WTC11 (cell line): ENCODE results near the gene WIPF3. TPM values are rescaled to one million over a fixed set of nuclear protein-coding genes. Genes with fewer than 3 reads are reported as not detected.
A peak's percentile ranks its signal among the peaks of the same experiment; 100 is the strongest.

ENCODE experiments used
- ATAC-seq: fragments of 200-7000 bp; cut with Tn5 transposase; 2 replicates; pipeline ENCODE4 v1.10.0; 2021; ENCODE audit warnings: mild to moderate bottlenecking, moderate library complexity
- Bru-seq: library from RNA; stranded (reverse); fragments of 400-500 nt; gene quantifications from one replicate; lab custom pipeline; 2021; lab: Mats Ljungman, UMichigan
- CTCF ChIA-PET: fragments of 300-600 bp; sonication (Branson Sonifier 250); formaldehyde crosslinking; loops from one replicate; lab custom pipeline; 2021; ENCODE audit warnings: antibody characterized with exemption; lab: Charles Lee
- POLR2A ChIA-PET: fragments of 350-600 bp; sonication (Branson Sonifier 250); formaldehyde crosslinking; loops from one replicate; lab custom pipeline; 2021; ENCODE audit warnings: antibody characterized with exemption; lab: Charles Lee
- DNase-seq: peaks from one replicate; pipeline ENCODE4 v3.0.0; 2021; ENCODE audit warnings: low spot score
- H3K27ac Mint-ChIP-seq: 2 replicates; pipeline ENCODE4 v1.8.0; 2021; ENCODE audit warnings: mixed read lengths
- H3K27me3 Mint-ChIP-seq: 2 replicates; pipeline ENCODE4 v1.8.0; 2021; ENCODE audit warnings: low read depth, mild to moderate bottlenecking, moderate library complexity, mixed read lengths
- H3K36me3 Mint-ChIP-seq: 2 replicates; pipeline ENCODE4 v1.8.0; 2021; ENCODE audit warnings: mixed read lengths
- H3K4me1 Mint-ChIP-seq: 2 replicates; pipeline ENCODE4 v1.8.0; 2022; ENCODE audit warnings: mixed read lengths
- H3K4me3 Mint-ChIP-seq: 2 replicates; pipeline ENCODE4 v1.8.0; 2021; ENCODE audit warnings: mild to moderate bottlenecking, moderate library complexity, mixed read lengths
- H3K9me3 Mint-ChIP-seq: 2 replicates; pipeline ENCODE4 v1.8.0; 2021; ENCODE audit warnings: mixed read lengths
- AFF4 ChIP-seq: sonication (generic); formaldehyde crosslinking; IDR thresholded peaks from 2 replicates; pipeline ENCODE4 v1.8.1; 2023; ENCODE audit warnings: mild to moderate bottlenecking, missing genetic modification reagents, borderline replicate concordance
- ATF2 ChIP-seq: sonication (generic); formaldehyde crosslinking; IDR thresholded peaks from 2 replicates; pipeline ENCODE4 v1.8.1; 2022; ENCODE audit warnings: low read depth, missing genetic modification reagents, borderline replicate concordance
- CBFB ChIP-seq: sonication (generic); formaldehyde crosslinking; IDR thresholded peaks from 2 replicates; pipeline ENCODE4 v1.8.1; 2022; ENCODE audit warnings: mild to moderate bottlenecking, low read depth, missing genetic modification reagents
- CREM ChIP-seq: sonication (generic); formaldehyde crosslinking; IDR thresholded peaks from 2 replicates; pipeline ENCODE4 v1.8.1; 2022; ENCODE audit warnings: mild to moderate bottlenecking, missing genetic modification reagents, moderate library complexity
- E2F5 ChIP-seq: sonication (generic); formaldehyde crosslinking; IDR thresholded peaks from 2 replicates; pipeline ENCODE4 v1.8.1; 2022; ENCODE audit warnings: mild to moderate bottlenecking, moderate library complexity, missing genetic modification reagents
- ELF4 ChIP-seq: sonication (generic); formaldehyde crosslinking; IDR thresholded peaks from 2 replicates; pipeline ENCODE4 v1.8.1; 2022; ENCODE audit warnings: low read depth, mild to moderate bottlenecking, moderate library complexity, missing genetic modification reagents
- FOXP4 ChIP-seq: sonication (generic); formaldehyde crosslinking; IDR thresholded peaks from 2 replicates; pipeline ENCODE4 v1.8.0; 2022; ENCODE audit warnings: mild to moderate bottlenecking, missing genetic modification reagents
- KAT7 ChIP-seq: sonication (generic); formaldehyde crosslinking; IDR thresholded peaks from 2 replicates; pipeline ENCODE4 v1.8.1; 2023; ENCODE audit warnings: missing genetic modification reagents, mild to moderate bottlenecking, borderline replicate concordance
- NFYB ChIP-seq: sonication (generic); formaldehyde crosslinking; conservative IDR thresholded peaks from 2 replicates; pipeline ENCODE4 v1.8.0; 2022; ENCODE audit warnings: low read depth, missing genetic modification reagents
- PRDM15 ChIP-seq: sonication (generic); formaldehyde crosslinking; IDR thresholded peaks from 2 replicates; pipeline ENCODE4 v1.8.0; 2022; ENCODE audit warnings: missing genetic modification reagents
- PREB ChIP-seq: sonication (generic); formaldehyde crosslinking; IDR thresholded peaks from 2 replicates; pipeline ENCODE4 v1.8.1; 2022; ENCODE audit warnings: mild to moderate bottlenecking, missing genetic modification reagents, moderate library complexity, borderline replicate concordance
- TEAD1 ChIP-seq: sonication (generic); formaldehyde crosslinking; IDR thresholded peaks from 2 replicates; pipeline ENCODE4 v1.8.0; 2022; ENCODE audit warnings: mild to moderate bottlenecking, missing genetic modification reagents
- ZNF423 ChIP-seq: fragments of 250-450 bp; sonication (Bioruptor Pico); IDR thresholded peaks from 2 replicates; pipeline ENCODE4 v2.1.2; 2022; ENCODE audit warnings: mild to moderate bottlenecking, moderate library complexity
- ZNF425 ChIP-seq: fragments of 250-450 bp; sonication (Bioruptor Pico); conservative IDR thresholded peaks from 2 replicates; pipeline ENCODE4 v1.9.0; 2021; ENCODE audit warnings: mild to moderate bottlenecking
- ZNF671 ChIP-seq: fragments of 250-450 bp; sonication (Bioruptor Pico); IDR thresholded peaks from 2 replicates; pipeline ENCODE4 v1.8.0; 2021; ENCODE audit warnings: mild to moderate bottlenecking
- long read RNA-seq, 3 experiments: library from RNA in 1 of 3; library from capped mRNA in 1 of 3; library from polyadenylated mRNA in 1 of 3; unstranded in 2 of 3; stranded (forward) in 1 of 3; transcript quantifications; one replicate each; pipeline ENCODE4 v2.0.0, GENCODE V29; 2021
- total RNA-seq: library from RNA; stranded (reverse); gene quantifications from 3 replicates; pipeline ENCODE4 v1.2.3, GENCODE V29; 2021

WIPF3 gene
- 9.9 to 11.4 TPM (median 10.5 TPM) in 3 replicates for total RNA-seq
- percentile 54 among the genes with signal in this experiment for Bru-seq, nascent RNA
- long read RNA-seq, experiment 1, partial matches to known transcripts, result 10 of 15 reads
- long read RNA-seq, experiment 1, other reads (novel, unspliced or antisense), result 5 of 15 reads
- long read RNA-seq, experiment 2, full-length matches to known transcripts, result 1 of 13 reads
- long read RNA-seq, experiment 2, partial matches to known transcripts, result 1 of 13 reads
- long read RNA-seq, experiment 2, other reads (novel, unspliced or antisense), result 11 of 13 reads
- long read RNA-seq, experiment 3, partial matches to known transcripts, result 3 of 3 reads
- long read RNA-seq, experiment 3, other reads (novel, unspliced or antisense), result 0 of 3 reads

- H3K27me3 Mint-ChIP-seq, result peaks cover 46% of the 10 kb centered on the region
- peak; percentile 70 for DNase-seq
- peak; percentile 74 for ATAC-seq
- ChIA-PET POLR2A (interaction anchor here (1.0 kb wide), 1 partner anchor 12 kb away, joined by 3 read pairs; no protein-coding TSS in a partner anchor), CTCF (interaction anchor here (0.5 to 3.2 kb wide), 13 partner anchors 12 to 936 kb away, joined by 3 to 14 read pairs (median 4); no protein-coding TSS in a partner anchor)
- H3K4me3 Mint-ChIP-seq, result peak within 1 kb of the TSS; percentile 74
- H3K36me3 Mint-ChIP-seq, result no peaks in the 10 kb centered on the region
- no peak within 1 kb of the TSS for H3K27ac Mint-ChIP-seq
- no peaks in the 10 kb centered on the region for H3K9me3 Mint-ChIP-seq
- peaks cover 20% of the 10 kb centered on the region for H3K4me1 Mint-ChIP-seq
- TF ChIP-seq ELF4 (CRISPR knock-in tag), result no peak
- no peak for TF ChIP-seq ATF2 (CRISPR knock-in tag)
- peak; percentile 26; the same call in 1 of the 2 replicates for TF ChIP-seq PRDM15 (CRISPR knock-in tag)
- no peak for TF ChIP-seq NFYB (CRISPR knock-in tag)
- TF ChIP-seq FOXP4 (CRISPR knock-in tag), result 0 out of 2 replicates have a peak, but pooled peaks have one; percentile 24
- no peak for TF ChIP-seq ZNF671
- peak; percentile 63; the same call in 1 of the 2 replicates for TF ChIP-seq KAT7
- TF ChIP-seq ZNF423 (CRISPR knock-in tag), result no peak
- no peak for TF ChIP-seq CBFB
- no peak for TF ChIP-seq TEAD1 (CRISPR knock-in tag)
- TF ChIP-seq PREB, result no peak
- TF ChIP-seq CREM, result no peak
- no peak for TF ChIP-seq ZNF425 (CRISPR knock-in tag)
- no peak for TF ChIP-seq E2F5
- TF ChIP-seq AFF4 (CRISPR knock-in tag), result no peak
Observed at GRCh38 chr7:29806208-29806994, at the start of gene WIPF3. Gene WIPF3 (plus strand): TSS chr7:29806508. CDS start chr7:29834725, 28,217 bp downstream.
